Activated CD4-positive, alpha-beta memory T cell treated with anti-CD3 and anti-CD28 coated beads, Interleukin-2, amount 10 ng/mL, durations not matched to agents 7 days and 5 days (primary cell): ENCODE data around the gene ZFAND6. TPM values are rescaled to one million over a fixed set of nuclear protein-coding genes. Genes with fewer than 3 reads are reported as not detected.
"Not testable (repeated sequence)": the region's sequence is repeated elsewhere in the genome, so short reads cannot be mapped to it uniquely, and the experiment has no call there.

ENCODE experiments used
- CTCF ChIA-PET: fragments of 350-600 bp; sonication (Branson Sonifier 250); formaldehyde crosslinking; loops from one replicate; lab custom pipeline; 2021; ENCODE audit warnings: antibody characterized with exemption, inconsistent platforms; lab: Charles Lee
- POLR2A ChIA-PET: fragments of 350-600 bp; sonication (Branson Sonifier 250); formaldehyde crosslinking; loops from one replicate; lab custom pipeline; 2021; ENCODE audit warnings: antibody characterized with exemption; lab: Charles Lee
- DNase-seq: peaks from one replicate; pipeline ENCODE4 v3.0.0-alpha.2; 2020
- H3K27ac Mint-ChIP-seq: one replicate; pipeline ENCODE4 v1.8.0; 2021; ENCODE audit warnings: mild to moderate bottlenecking, mixed read lengths
- H3K27me3 Mint-ChIP-seq: one replicate; pipeline ENCODE4 v1.8.0; 2021; ENCODE audit warnings: mixed read lengths
- H3K36me3 Mint-ChIP-seq: one replicate; pipeline ENCODE4 v1.8.0; 2021; ENCODE audit warnings: low read depth, mixed read lengths
- H3K4me1 Mint-ChIP-seq: one replicate; pipeline ENCODE4 v1.8.0; 2021; ENCODE audit warnings: mixed read lengths
- H3K4me3 Mint-ChIP-seq: one replicate; pipeline ENCODE4 v1.8.0; 2021; ENCODE audit warnings: mild to moderate bottlenecking, mixed read lengths
- H3K9me3 Mint-ChIP-seq: one replicate; pipeline ENCODE4 v1.8.0; 2021; ENCODE audit warnings: mixed read lengths
- total RNA-seq, 2 experiments: library from RNA; stranded (reverse); gene quantifications; one replicate each; pipeline ENCODE4 v1.2.3, GENCODE V29; 2021

The ZFAND6 gene
- total RNA-seq, 2 experiments from 2014 or later = 46.7 to 48.7 TPM

- Mint-ChIP-seq H3K4me3 (no peak overlapping the region), H3K27me3 (no peaks in the 10 kb centered on the region), H3K36me3 (peaks cover 10% of the 10 kb centered on the region), H3K27ac (peak overlapping the region; percentile 45), H3K9me3 (no peaks in the 10 kb centered on the region), H3K4me1 (peaks cover 32% of the 10 kb centered on the region)
- no peak for DNase-seq
- POLR2A ChIA-PET = interaction anchor here (1.0 kb wide), 1 partner anchor 9 kb away, joined by 4 read pairs; no protein-coding TSS in a partner anchor
- CTCF ChIA-PET = no interaction called here
These were observed 33.2 kb upstream of the ZFAND6 start for GRCh38 chr15:80026310-80026709.

- POLR2A ChIA-PET = interaction anchor here (1.0 kb wide), 1 partner anchor 9 kb away, joined by 4 read pairs; no protein-coding TSS in a partner anchor
- Mint-ChIP-seq H3K36me3 (peaks cover 10% of the 10 kb centered on the region), H3K27me3 (no peaks in the 10 kb centered on the region), H3K9me3 (no peaks in the 10 kb centered on the region), H3K27ac (peak overlapping the region; percentile 45), H3K4me1 (peaks cover 34% of the 10 kb centered on the region), H3K4me3 (no peak overlapping the region)
- DNase-seq = no peak
- CTCF ChIA-PET = no interaction called here
These were observed 32.7 kb upstream of the ZFAND6 start for GRCh38 chr15:80026754-80027153.

GRCh38 chr15:80028937-80029336 lies 30.5 kb upstream of the ZFAND6 start:
- peaks cover 41% of the 10 kb centered on the region for H3K4me1 Mint-ChIP-seq
- no peaks in the 10 kb centered on the region for H3K9me3 Mint-ChIP-seq
- H3K4me3 Mint-ChIP-seq = no peak overlapping the region
- H3K36me3 Mint-ChIP-seq = peaks cover 5% of the 10 kb centered on the region
- no peak overlapping the region for H3K27ac Mint-ChIP-seq
- no peak for DNase-seq
- ChIA-PET POLR2A (no interaction called here), CTCF (no interaction called here)
- no peaks in the 10 kb centered on the region for H3K27me3 Mint-ChIP-seq

- DNase-seq = peak; percentile 30
- Mint-ChIP-seq H3K36me3 (peaks cover 5% of the 10 kb centered on the region), H3K4me1 (peaks cover 35% of the 10 kb centered on the region), H3K4me3 (no peak overlapping the region), H3K9me3 (no peaks in the 10 kb centered on the region), H3K27me3 (no peaks in the 10 kb centered on the region), H3K27ac (peak overlapping the region; percentile 83)
- CTCF ChIA-PET = interaction anchor here (0.7 to 1.0 kb wide), 2 partner anchors 31 to 39 kb away, joined by 3 read pairs; no protein-coding TSS in a partner anchor
- POLR2A ChIA-PET = interaction anchor here (1.0 to 3.4 kb wide), 4 partner anchors 20 to 135 kb away, joined by 3 to 28 read pairs (median 10); partner anchors contain the start of genes MTHFS and ZFAND6
These were observed 27.6 kb upstream of the ZFAND6 start for GRCh38 chr15:80031841-80032240.

GRCh38 chr15:80034629-80035028 lies 24.8 kb upstream of the ZFAND6 start:
- ChIA-PET POLR2A (interaction anchor here (0.9 kb wide), 1 partner anchor 25 kb away, joined by 4 read pairs; no protein-coding TSS in a partner anchor), CTCF (interaction anchor here (1.2 kb wide), 1 partner anchor 23 kb away, joined by 3 read pairs; no protein-coding TSS in a partner anchor)
- Mint-ChIP-seq H3K9me3 (no peaks in the 10 kb centered on the region), H3K27me3 (no peaks in the 10 kb centered on the region), H3K4me1 (peaks cover 32% of the 10 kb centered on the region), H3K36me3 (peaks cover 5% of the 10 kb centered on the region), H3K27ac (no peak overlapping the region), H3K4me3 (no peak overlapping the region)
- DNase-seq = no peak

GRCh38 chr15:80036071-80036470 lies 23.4 kb upstream of the ZFAND6 start:
- Mint-ChIP-seq H3K4me3 (no peak overlapping the region), H3K9me3 (no peaks in the 10 kb centered on the region), H3K27ac (no peak overlapping the region), H3K36me3 (no peaks in the 10 kb centered on the region), H3K4me1 (peaks cover 31% of the 10 kb centered on the region), H3K27me3 (no peaks in the 10 kb centered on the region)
- ChIA-PET POLR2A (interaction anchor here (1.0 kb wide), 1 partner anchor 24 kb away, joined by 6 read pairs; no protein-coding TSS in a partner anchor), CTCF (no interaction called here)
- DNase-seq = no peak

GRCh38 chr15:80041494-80042253 lies 17.8 kb upstream of the ZFAND6 start:
- no peak overlapping the region for H3K27ac Mint-ChIP-seq
- H3K4me3 Mint-ChIP-seq = no peak overlapping the region
- CTCF ChIA-PET = no interaction called here
- no peaks in the 10 kb centered on the region for H3K9me3 Mint-ChIP-seq
- H3K36me3 Mint-ChIP-seq = no peaks in the 10 kb centered on the region
- H3K4me1 Mint-ChIP-seq = no peaks in the 10 kb centered on the region
- no peaks in the 10 kb centered on the region for H3K27me3 Mint-ChIP-seq
- no peak for DNase-seq
- POLR2A ChIA-PET = interaction anchor here (0.5 kb wide), 1 partner anchor 117 kb away, joined by 3 read pairs; no protein-coding TSS in a partner anchor

- no peaks in the 10 kb centered on the region for H3K36me3 Mint-ChIP-seq
- no peak overlapping the region for H3K4me3 Mint-ChIP-seq
- peaks cover under 1% of the 10 kb centered on the region for H3K27me3 Mint-ChIP-seq
- POLR2A ChIA-PET = no interaction called here
- H3K27ac Mint-ChIP-seq = no peak overlapping the region
- CTCF ChIA-PET = no interaction called here
- no peak for DNase-seq
- no peaks in the 10 kb centered on the region for H3K4me1 Mint-ChIP-seq
- no peaks in the 10 kb centered on the region for H3K9me3 Mint-ChIP-seq
These were observed 16.9 kb upstream of the ZFAND6 start for GRCh38 chr15:80042568-80042967.

- CTCF ChIA-PET, POLR2A ChIA-PET, H3K4me3 Mint-ChIP-seq, H3K27me3 Mint-ChIP-seq, H3K27ac Mint-ChIP-seq, H3K36me3 Mint-ChIP-seq, H3K9me3 Mint-ChIP-seq, H3K4me1 Mint-ChIP-seq, DNase-seq: not testable (repeated sequence)
These were observed 14.3 kb upstream of the ZFAND6 start for GRCh38 chr15:80045219-80045618.

GRCh38 chr15:80049046-80049445 lies 10.4 kb upstream of the ZFAND6 start:
- H3K36me3 Mint-ChIP-seq = no peaks in the 10 kb centered on the region
- ChIA-PET POLR2A (no interaction called here), CTCF (no interaction called here)
- no peak overlapping the region for H3K27ac Mint-ChIP-seq
- no peaks in the 10 kb centered on the region for H3K9me3 Mint-ChIP-seq
- peaks cover 7% of the 10 kb centered on the region for H3K27me3 Mint-ChIP-seq
- H3K4me1 Mint-ChIP-seq = no peaks in the 10 kb centered on the region
- no peak overlapping the region for H3K4me3 Mint-ChIP-seq
- no peak for DNase-seq

- H3K9me3 Mint-ChIP-seq = no peaks in the 10 kb centered on the region
- H3K27ac Mint-ChIP-seq = no peak overlapping the region
- no peaks in the 10 kb centered on the region for H3K36me3 Mint-ChIP-seq
- POLR2A ChIA-PET = no interaction called here
- CTCF ChIA-PET = no interaction called here
- no peak for DNase-seq
- H3K4me3 Mint-ChIP-seq = no peak overlapping the region
- H3K27me3 Mint-ChIP-seq = peaks cover 5% of the 10 kb centered on the region
- peaks cover 16% of the 10 kb centered on the region for H3K4me1 Mint-ChIP-seq
These were observed 6.7 kb upstream of the ZFAND6 start for GRCh38 chr15:80052597-80053304.

- Mint-ChIP-seq H3K27ac (no peak overlapping the region), H3K9me3 (no peaks in the 10 kb centered on the region), H3K4me3 (no peak overlapping the region), H3K36me3 (no peaks in the 10 kb centered on the region), H3K4me1 (peaks cover 29% of the 10 kb centered on the region), H3K27me3 (peaks cover 5% of the 10 kb centered on the region)
- DNase-seq = no peak
- POLR2A ChIA-PET = interaction anchor here (0.7 kb wide), 1 partner anchor 90 kb away, joined by 3 read pairs; no protein-coding TSS in a partner anchor
- CTCF ChIA-PET = interaction anchor here (0.9 kb wide), 1 partner anchor 16 kb away, joined by 3 read pairs; no protein-coding TSS in a partner anchor
These were observed 3.5 kb upstream of the ZFAND6 start for GRCh38 chr15:80055933-80056332.

- H3K4me3 Mint-ChIP-seq = peak overlapping the region; percentile 60
- no peaks in the 10 kb centered on the region for H3K9me3 Mint-ChIP-seq
- DNase-seq = no peak
- no peak overlapping the region for H3K27ac Mint-ChIP-seq
- no peaks in the 10 kb centered on the region for H3K36me3 Mint-ChIP-seq
- ChIA-PET CTCF (interaction anchor here (1.2 to 1.3 kb wide), 2 partner anchors 13 to 23 kb away, joined by 3 read pairs; no protein-coding TSS in a partner anchor), POLR2A (interaction anchor here (1.8 kb wide), 1 partner anchor 87 kb away, joined by 4 read pairs; the partner anchor contains the start of gene BCL2A1)
- H3K4me1 Mint-ChIP-seq = peaks cover 48% of the 10 kb centered on the region
- H3K27me3 Mint-ChIP-seq = peaks cover 5% of the 10 kb centered on the region
These were observed 1.4 kb upstream of the ZFAND6 start for GRCh38 chr15:80058044-80058443.
